G401 (cell line): ENCODE measurements around the gene ABCA4. TPM values are rescaled to one million over a fixed set of nuclear protein-coding genes. Genes with fewer than 3 reads are reported as not detected.
A peak's percentile ranks its signal among the peaks of the same experiment; 100 is the strongest.
"Not testable (repeated sequence)": the region's sequence is repeated elsewhere in the genome, so short reads cannot be mapped to it uniquely, and the experiment has no call there.

Source experiments
- DNase-seq: peaks from one replicate; pipeline ENCODE4 v3.0.0-alpha.2; 2015; ENCODE audit warnings: low spot score
- in situ Hi-C: cut with HindIII; loops from 2 replicates; pipeline ENCODE4 v1.10.0; 2016; ENCODE audit warnings: low sequenced_read_pairs, mixed read lengths
- total RNA-seq: library from RNA; depleted of rRNA; stranded (reverse); fragments of >200 nt; shearing (Covaris generic); gene quantifications from 2 replicates; pipeline ENCODE4 v1.2.3, GENCODE V29; 2014; rRNA removed

ABCA4 gene
- total RNA-seq, result 0.62 and 1.8 TPM in 2 replicates

DNA sequence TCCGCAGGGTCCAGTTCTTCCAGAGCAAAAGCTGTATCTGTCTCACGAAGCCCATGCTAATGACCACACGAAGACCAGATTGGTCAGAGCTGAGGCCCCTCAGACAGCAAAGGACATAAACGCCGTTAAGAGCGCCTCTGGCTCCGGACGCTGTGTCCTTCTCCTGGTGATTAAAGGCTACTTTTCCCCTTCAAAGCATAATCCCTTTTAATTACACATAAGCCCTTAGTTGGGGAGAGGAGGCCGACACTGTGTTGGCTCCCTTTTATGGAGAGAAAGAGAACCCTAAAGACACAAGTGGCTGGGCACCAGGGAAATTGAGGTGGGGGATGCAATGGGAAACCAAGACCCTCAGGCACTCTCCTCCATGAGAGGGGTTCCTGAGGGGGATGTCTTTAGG, at the start of gene ABCA4:
ABCA4 (minus strand) TSS at position 158 of the 400 bp plus-strand sequence; CDS start at position 55, 103 bp downstream.
- in situ Hi-C loops, result no loop called here
- DNase-seq, result no peak

GRCh38 chr1:94169126-94169525, 48.2 kb upstream of the ABCA4 start:
- in situ Hi-C loops, result no loop called here
- DNase-seq, result no peak

- DNase-seq, result no peak
- in situ Hi-C loops, result no loop called here
These were observed 44.9 kb upstream of the ABCA4 start for GRCh38 chr1:94165843-94166242.

DNA sequence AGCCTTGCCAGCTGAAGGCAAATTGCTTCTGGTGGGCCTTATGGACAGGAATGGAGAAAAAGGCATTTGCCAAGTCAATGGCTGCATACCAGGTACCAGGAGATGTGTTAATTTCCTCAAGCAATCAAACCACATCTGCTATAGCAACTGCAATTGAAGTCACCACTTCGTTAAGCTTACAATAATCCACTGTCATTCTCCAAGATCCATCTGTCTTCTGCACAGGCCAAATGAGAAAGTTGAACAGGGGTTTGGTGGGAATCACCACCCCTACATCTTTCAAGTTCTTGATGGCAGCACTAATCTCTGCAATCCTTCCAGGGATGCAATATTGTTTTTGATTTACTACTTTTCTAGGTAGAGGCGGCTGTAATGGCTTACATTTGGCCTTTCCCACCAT, 43.9 kb upstream of the ABCA4 start:
- DNase-seq, in situ Hi-C loops: not testable (repeated sequence)

DNA sequence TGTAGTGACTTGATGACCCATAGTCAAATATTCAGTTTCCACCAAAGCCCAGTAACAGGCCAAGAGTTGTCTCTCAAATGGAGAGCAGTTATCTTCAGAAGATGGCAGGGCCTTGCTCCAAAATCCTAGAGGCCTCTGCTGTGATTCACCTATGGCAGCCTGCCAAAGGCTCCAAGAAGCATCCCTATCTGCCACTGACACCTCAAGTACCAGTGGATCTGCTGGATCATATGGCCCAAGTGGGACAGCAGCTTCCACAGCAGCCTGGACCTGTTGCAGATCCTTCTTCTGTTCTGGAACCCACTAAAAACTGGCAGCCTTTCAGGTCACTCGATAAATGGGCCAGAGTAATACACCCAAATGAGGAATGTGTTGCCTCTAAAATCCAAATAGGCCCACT, 43.2 kb upstream of the ABCA4 start:
- DNase-seq, in situ Hi-C loops: not testable (repeated sequence)

DNA sequence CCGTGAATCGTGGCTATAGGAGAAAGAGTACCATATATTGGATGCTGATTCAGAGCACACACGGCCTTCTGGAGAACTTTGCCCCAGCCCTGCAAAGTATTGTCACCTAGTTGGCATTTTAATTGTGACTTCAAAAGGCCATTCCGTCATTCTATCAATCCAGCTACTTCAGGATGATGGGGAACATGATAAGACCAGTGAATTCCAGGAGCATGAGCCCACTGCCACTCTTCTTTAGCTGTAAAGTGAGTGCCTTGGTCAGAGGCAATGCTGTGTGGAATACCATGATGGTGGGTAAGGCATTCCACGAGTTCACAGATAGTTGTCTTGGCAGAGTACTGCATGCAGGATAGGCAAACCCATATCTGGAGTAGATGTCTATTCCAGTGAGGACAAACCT, 42.3 kb upstream of the ABCA4 start:
- in situ Hi-C loops, result not testable (repeated sequence)

DNA sequence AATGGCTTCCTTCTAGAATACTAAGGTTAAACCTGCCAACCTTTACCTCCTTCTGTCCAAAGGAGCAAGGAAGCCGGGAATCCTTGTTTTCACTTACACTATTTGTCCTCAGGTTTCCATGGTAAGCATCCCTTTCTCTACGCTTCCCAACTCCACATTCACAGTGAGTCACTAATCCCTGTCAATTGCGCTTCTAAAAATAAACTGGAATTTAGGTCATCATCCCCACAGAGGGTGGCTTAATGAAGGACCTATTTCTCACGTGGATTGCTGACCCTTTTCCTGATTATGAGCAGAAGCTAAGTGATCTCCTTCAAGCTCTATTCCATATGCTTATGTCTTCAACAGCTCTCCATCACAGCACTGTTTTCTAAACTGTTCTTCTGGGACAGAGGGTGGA, 39.9 kb upstream of the ABCA4 start:
- in situ Hi-C loops, result no loop called here
- peak; percentile 86 for DNase-seq

More for the DNA sequence above, 42.3 kb upstream of the ABCA4 start:
- DNase-seq, result not testable (repeated sequence)

GRCh38 chr1:94156096-94156625, 35.2 kb upstream of the ABCA4 start:
- in situ Hi-C loops, result no loop called here
- DNase-seq, result no peak

DNA sequence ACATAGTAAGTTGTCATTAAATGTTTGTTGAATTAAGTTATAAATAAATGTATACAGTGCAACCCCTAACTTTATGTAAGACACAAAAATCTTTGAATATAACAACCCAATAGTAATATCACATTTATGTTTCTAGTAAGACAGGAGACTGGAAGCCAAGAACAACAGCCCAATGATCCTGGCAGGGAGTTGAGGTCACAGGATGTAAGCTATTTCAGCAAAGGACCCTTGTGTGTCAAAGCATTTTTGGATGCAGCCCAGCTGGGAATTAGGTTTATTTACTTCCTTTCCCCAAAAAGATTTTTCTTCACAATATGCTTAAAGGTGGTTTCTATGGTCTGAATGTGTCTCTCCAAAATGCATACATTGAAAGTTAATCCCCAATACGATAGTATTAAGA, 34.0 kb upstream of the ABCA4 start:
- in situ Hi-C loops, result no loop called here
- DNase-seq, result no peak

DNA sequence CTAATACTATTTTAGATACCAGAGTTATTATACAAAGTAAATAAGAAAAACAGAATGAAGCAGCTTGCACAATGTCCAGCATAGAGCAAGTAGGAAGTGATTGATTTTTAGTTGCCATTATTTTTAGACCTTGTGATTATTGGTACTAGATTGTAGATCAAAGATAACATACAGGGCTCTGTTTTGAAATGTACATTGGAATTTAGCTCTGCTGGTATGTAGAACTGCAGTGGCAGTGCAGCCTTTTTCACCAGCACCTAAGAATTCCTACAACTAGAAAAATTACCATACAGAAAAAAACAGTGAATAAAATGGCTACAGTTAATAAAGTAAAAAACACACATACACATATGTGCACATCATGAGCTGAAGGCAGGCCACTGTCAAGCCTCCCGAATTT, 32.2 kb upstream of the ABCA4 start:
- in situ Hi-C loops, result no loop called here
- DNase-seq, result no peak

DNA sequence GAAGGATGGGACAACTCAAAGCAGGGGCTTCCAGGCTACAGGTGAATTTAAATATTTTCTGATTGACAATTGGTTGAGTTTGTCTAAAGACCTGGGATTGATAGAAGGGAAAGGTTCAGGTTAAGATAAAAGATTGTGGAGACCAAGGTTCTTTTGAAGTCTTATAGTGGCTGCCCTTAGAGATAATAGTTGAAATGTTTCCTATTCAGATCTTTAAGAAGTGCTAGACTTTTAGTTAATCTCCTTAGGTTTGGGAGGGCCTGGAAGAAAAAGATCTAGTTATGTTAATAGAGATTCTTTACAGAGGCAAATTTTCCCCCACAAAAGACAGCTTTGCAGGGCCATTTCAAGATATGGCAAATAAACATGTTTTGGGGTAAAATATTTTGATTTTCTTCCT, 28.2 kb upstream of the ABCA4 start:
- in situ Hi-C loops, result not testable (repeated sequence)

DNA sequence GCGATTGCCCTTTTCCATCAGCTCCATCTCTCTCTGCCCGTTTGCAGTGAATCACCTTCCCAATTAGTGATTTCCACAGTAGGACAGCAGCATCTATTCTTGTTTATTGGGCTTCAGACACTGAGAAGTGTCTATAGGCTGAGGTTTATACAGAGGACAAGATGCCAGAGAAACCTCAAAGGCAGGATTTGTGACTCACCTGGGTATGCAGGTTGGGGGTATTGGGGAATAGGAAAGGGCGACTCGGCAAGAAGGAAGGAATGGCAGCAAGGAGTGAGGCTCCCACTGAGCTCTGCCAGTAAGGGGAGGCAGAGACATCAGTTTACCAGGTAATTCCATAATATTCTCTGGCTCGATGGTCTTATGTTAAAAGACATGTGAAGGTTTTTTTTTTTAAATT, 25.3 kb upstream of the ABCA4 start:
- in situ Hi-C loops, result no loop called here
- DNase-seq, result no peak

More for the DNA sequence above, 28.2 kb upstream of the ABCA4 start:
- not testable (repeated sequence) for DNase-seq

DNA sequence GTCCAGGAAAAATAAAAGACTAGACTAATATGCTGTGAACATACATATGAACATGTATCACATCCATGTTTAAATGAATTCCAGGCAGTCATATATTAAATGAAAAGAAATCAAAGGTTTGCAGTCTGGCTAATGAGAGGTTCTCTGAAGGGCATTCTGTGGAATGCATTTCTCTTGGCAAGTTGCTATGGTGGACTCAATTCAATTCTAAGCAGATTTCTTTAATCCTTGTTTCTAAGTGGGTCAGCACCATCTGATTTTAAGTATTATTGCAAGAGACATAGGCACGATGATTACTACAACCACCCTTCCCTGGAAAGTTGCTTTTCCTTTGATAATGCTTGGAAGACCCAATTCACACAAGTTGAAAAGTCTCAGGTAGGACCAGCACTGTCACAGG, 23.9 kb upstream of the ABCA4 start:
- no peak for DNase-seq
- in situ Hi-C loops, result no loop called here

DNA sequence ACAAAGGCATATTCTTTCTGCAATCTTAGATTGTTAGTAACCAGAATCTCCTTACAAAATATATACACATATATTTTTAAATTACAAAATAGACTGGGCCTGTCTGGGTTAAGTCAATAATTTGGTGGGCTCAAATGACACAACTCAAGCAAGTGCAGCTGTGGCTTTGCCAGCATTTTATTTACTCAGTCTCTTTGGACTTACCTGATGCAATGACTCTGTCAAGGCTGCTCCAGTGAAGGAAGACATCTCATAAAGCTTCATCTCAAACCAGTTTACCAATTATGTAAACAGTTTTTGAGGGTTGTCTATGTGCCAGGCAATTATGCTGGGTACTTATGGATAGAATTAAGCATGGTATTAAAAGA, 22.8 kb upstream of the ABCA4 start:
- DNase-seq, result no peak
- in situ Hi-C loops, result no loop called here

DNA sequence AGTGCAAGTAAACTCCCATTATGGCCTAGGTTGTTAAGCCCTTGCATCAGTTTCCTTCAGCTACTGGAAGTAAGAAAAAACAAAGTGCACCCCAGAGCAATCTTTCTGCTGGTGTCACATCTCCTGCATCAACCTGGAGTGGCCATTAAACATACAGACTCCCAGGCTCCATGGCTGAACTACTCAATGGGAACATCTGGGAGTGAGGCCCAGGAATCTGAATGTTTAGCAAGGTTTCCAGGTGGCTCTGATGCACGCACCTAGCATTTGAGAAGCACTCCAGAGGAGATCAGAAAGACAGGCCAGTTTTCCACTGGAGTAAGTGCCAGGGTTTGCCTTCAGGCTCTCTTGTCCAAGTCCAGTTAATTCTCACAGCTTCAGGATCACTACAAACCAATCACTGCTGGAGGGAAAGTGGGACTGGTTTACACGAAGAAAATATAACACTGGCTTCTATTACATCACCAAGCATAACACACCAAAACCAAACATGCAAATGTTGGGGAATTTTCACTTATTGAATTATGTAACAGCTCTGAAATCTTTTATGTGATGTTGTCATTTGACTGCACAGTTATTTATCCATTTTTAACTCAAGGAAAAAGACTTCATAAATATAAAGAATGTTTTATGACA, 22.3 kb upstream of the ABCA4 start:
- in situ Hi-C loops, result no loop called here

DNA sequence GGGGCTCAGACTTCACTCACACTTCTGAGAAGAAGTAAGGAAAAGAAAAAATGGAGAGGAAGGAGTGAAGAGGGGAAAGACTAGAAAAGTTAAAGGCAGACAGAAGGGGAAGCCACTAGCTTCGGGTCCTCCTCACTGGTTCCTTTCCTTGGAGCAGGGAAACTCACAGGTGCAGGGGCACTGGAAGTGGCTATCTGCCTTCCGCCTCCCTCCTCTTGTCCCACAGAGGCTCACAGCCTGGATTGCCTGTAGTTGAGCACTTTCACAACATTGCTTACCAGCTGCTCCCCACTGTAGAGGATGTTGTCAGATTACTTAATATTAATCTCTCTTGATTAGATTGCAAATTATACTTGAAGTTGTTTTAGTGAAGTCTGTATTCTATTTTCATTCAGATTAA, 21.6 kb upstream of the ABCA4 start:
- in situ Hi-C loops, result no loop called here
- DNase-seq, result no peak

More for the DNA sequence above, 22.3 kb upstream of the ABCA4 start:
- DNase-seq, result no peak

GRCh38 chr1:94142022-94142421, 21.1 kb upstream of the ABCA4 start:
- in situ Hi-C loops, result no loop called here
- no peak for DNase-seq

GRCh38 chr1:94132111-94132510, 11.2 kb upstream of the ABCA4 start:
- DNase-seq, result no peak
- in situ Hi-C loops, result no loop called here

- in situ Hi-C loops, result no loop called here
- no peak for DNase-seq
These were observed 10.1 kb upstream of the ABCA4 start for GRCh38 chr1:94130851-94131595.

DNA sequence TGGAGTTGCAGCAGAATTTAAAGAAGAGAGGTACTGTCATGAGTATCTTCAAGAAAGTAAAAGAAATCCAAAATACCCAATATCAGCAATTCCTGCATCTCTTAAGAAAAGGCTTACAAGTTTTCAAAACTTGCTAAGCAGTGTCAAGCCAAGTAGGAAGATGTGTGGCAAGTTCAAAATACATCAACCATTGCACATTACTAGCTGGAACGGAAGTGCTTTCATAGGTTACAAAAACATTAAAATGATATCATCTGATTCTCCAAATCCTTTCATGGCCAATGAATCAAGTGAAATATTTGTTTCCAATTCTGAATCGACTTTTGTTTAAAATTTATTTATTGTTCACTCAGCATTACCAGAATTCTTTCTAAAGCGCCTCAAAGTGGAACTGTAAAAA, 5.7 kb upstream of the ABCA4 start:
- in situ Hi-C loops, result no loop called here
- no peak for DNase-seq
